Measurements from ENCODE around the gene GFAP.

The GFAP gene

GRCh38 chr17:44902135-44902760, 13.1 kb downstream of the GFAP start:
- no peak for TF ChIP-seq EZH2phosphoT487 (conservative IDR thresholded peaks at IDR 0.05; ENCODE audit: low read length)
- TF ChIP-seq, protein P1, sequence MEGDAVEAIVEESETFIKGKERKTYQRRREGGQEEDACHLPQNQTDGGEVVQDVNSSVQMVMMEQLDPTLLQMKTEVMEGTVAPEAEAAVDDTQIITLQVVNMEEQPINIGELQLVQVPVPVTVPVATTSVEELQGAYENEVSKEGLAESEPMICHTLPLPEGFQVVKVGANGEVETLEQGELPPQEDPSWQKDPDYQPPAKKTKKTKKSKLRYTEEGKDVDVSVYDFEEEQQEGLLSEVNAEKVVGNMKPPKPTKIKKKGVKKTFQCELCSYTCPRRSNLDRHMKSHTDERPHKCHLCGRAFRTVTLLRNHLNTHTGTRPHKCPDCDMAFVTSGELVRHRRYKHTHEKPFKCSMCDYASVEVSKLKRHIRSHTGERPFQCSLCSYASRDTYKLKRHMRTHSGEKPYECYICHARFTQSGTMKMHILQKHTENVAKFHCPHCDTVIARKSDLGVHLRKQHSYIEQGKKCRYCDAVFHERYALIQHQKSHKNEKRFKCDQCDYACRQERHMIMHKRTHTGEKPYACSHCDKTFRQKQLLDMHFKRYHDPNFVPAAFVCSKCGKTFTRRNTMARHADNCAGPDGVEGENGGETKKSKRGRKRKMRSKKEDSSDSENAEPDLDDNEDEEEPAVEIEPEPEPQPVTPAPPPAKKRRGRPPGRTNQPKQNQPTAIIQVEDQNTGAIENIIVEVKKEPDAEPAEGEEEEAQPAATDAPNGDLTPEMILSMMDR (IDR thresholded peaks at IDR 0.05; ENCODE audit: insufficient read depth, low read length, poor library complexity, severe bottlenecking): no peak
- Histone ChIP-seq H3K9ac (ENCODE audit: low read length) (no peak overlapping the region), H3K27ac (ENCODE audit: low read depth, low read length) (no peak overlapping the region), H3K9me2 (replicated peaks; ENCODE audit: insufficient read depth, low read length) (no peaks in the 10 kb centered on the region), H3F3A (ENCODE audit: insufficient read depth) (no peaks in the 10 kb centered on the region), H3K27me3 (ENCODE audit: low read length) (no peaks in the 10 kb centered on the region), H3K4me2 (ENCODE audit: low read depth, low read length, poor library complexity, severe bottlenecking) (no peak overlapping the region), H4K20me1 (ENCODE audit: low read depth, low read length) (no peaks in the 10 kb centered on the region), H3K9me3 (ENCODE audit: insufficient read depth, low read length) (no peaks in the 10 kb centered on the region), H3K79me2 (ENCODE audit: insufficient read depth, low read length) (peaks cover 18% of the 10 kb centered on the region), H3K4me3 (ENCODE audit: insufficient read depth, low read length, poor library complexity, severe bottlenecking) (no peak overlapping the region), H3K36me3 (ENCODE audit: low read length) (no peaks in the 10 kb centered on the region), H2AFZ (ENCODE audit: low read depth, low read length, severe bottlenecking) (no peak overlapping the region)

DNA sequence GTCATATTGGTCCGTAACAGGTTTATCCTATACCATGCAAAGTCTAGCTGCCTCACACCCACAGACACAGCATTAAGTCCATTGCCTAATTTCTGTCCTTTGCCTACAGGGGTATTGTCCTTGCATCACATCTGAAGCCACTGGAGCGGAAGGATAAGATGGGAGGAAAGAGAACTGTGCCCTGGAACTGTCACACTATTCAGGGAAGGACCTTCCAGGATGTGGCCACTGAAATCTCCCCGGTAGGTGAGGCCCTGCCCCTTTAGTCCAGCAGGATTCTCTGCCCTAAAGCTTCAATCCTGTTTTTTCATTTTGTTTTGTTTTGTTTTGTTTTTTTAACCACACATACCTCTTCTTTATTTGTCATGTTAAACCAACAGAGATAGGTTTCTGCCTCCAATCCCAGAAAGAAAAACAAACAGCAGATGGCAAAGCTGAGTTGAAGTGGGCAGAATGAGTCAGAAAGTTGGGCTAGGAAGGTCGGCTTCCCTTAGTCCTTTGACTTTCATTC, 13.8 kb downstream of the GFAP start:
- no peaks in the 10 kb centered on the region for H3K27me3 ChIP-seq (ENCODE audit: low read length)
- no peak overlapping the region for H3K9ac ChIP-seq (ENCODE audit: low read length)
- H3K4me2 ChIP-seq (ENCODE audit: low read depth, low read length, poor library complexity, severe bottlenecking): no peak overlapping the region
- H2AFZ ChIP-seq (ENCODE audit: low read depth, low read length, severe bottlenecking): no peak overlapping the region
- TF ChIP-seq, protein P1 (IDR thresholded peaks at IDR 0.05; ENCODE audit: insufficient read depth, low read length, poor library complexity, severe bottlenecking): no peak
- no peak for TF ChIP-seq EZH2phosphoT487 (conservative IDR thresholded peaks at IDR 0.05; ENCODE audit: low read length)
- no peaks in the 10 kb centered on the region for H3K36me3 ChIP-seq (ENCODE audit: low read length)
- H3K9me3 ChIP-seq (ENCODE audit: insufficient read depth, low read length): no peaks in the 10 kb centered on the region
- peaks cover 25% of the 10 kb centered on the region for H3K79me2 ChIP-seq (ENCODE audit: insufficient read depth, low read length)
- H3F3A ChIP-seq (ENCODE audit: insufficient read depth): no peaks in the 10 kb centered on the region
- H3K4me3 ChIP-seq (ENCODE audit: insufficient read depth, low read length, poor library complexity, severe bottlenecking): no peak overlapping the region
- H3K9me2 ChIP-seq (replicated peaks; ENCODE audit: insufficient read depth, low read length): no peaks in the 10 kb centered on the region
- no peaks in the 10 kb centered on the region for H4K20me1 ChIP-seq (ENCODE audit: low read depth, low read length)
- no peak overlapping the region for H3K27ac ChIP-seq (ENCODE audit: low read depth, low read length)

GRCh38 chr17:44900894-44901293, 14.4 kb downstream of the GFAP start:
- TF ChIP-seq EZH2phosphoT487 (conservative IDR thresholded peaks at IDR 0.05; ENCODE audit: low read length): no peak
- TF ChIP-seq, protein P1 (IDR thresholded peaks at IDR 0.05; ENCODE audit: insufficient read depth, low read length, poor library complexity, severe bottlenecking): no peak
- Histone ChIP-seq H3K9me2 (replicated peaks; ENCODE audit: insufficient read depth, low read length) (no peaks in the 10 kb centered on the region), H3K27ac (ENCODE audit: low read depth, low read length) (no peak overlapping the region), H3K4me3 (ENCODE audit: insufficient read depth, low read length, poor library complexity, severe bottlenecking) (no peak overlapping the region), H3K27me3 (ENCODE audit: low read length) (no peaks in the 10 kb centered on the region), H4K20me1 (ENCODE audit: low read depth, low read length) (no peaks in the 10 kb centered on the region), H3K9me3 (ENCODE audit: insufficient read depth, low read length) (no peaks in the 10 kb centered on the region), H3K4me2 (ENCODE audit: low read depth, low read length, poor library complexity, severe bottlenecking) (no peak overlapping the region), H3K79me2 (ENCODE audit: insufficient read depth, low read length) (peaks cover 30% of the 10 kb centered on the region), H2AFZ (ENCODE audit: low read depth, low read length, severe bottlenecking) (no peak overlapping the region), H3K9ac (ENCODE audit: low read length) (no peak overlapping the region), H3K36me3 (ENCODE audit: low read length) (no peaks in the 10 kb centered on the region; the same call in 1 of the 2 replicates), H3F3A (ENCODE audit: insufficient read depth) (no peaks in the 10 kb centered on the region)
